CD4-positive, alpha-beta memory T cell (primary cell): ENCODE data around the gene DND1. TPM values are rescaled to one million over a fixed set of nuclear protein-coding genes. Genes with fewer than 3 reads are reported as not detected.
"Not testable (repeated sequence)": the region's sequence is repeated elsewhere in the genome, so short reads cannot be mapped to it uniquely, and the experiment has no call there.

ENCODE experiments used
- CTCF ChIA-PET: fragments of 350-600 bp; sonication (Branson Sonifier 250); formaldehyde crosslinking; loops from one replicate; lab custom pipeline; 2021; ENCODE audit warnings: inconsistent platforms; ENCODE audit not compliant: partially characterized antibody; lab: Charles Lee
- POLR2A ChIA-PET: fragments of 350-600 bp; sonication (Branson Sonifier 250); formaldehyde crosslinking; loops from one replicate; lab custom pipeline; 2021; ENCODE audit not compliant: partially characterized antibody; lab: Charles Lee
- DNase-seq, 5 donors: peaks; one replicate each; pipeline versions ENCODE4 v3.0.0 to v3.0.0-alpha.2; 2020 to 2022; ENCODE audit warnings: mixed read lengths in 1 of 5
- H3K27ac ChIP-seq: one replicate; pipeline ENCODE4 v1.7.0; 2013; ENCODE audit warnings: low read depth, low read length
- H3K27me3 ChIP-seq: 2 replicates; pipeline ENCODE4 v1.7.0; 2013; ENCODE audit warnings: mild to moderate bottlenecking, low read length, moderate library complexity; ENCODE audit not compliant: insufficient read depth
- H3K36me3 ChIP-seq: 2 replicates; pipeline ENCODE4 v1.7.0; 2013; ENCODE audit warnings: mild to moderate bottlenecking, low read length, moderate library complexity; ENCODE audit not compliant: insufficient read depth
- H3K4me1 ChIP-seq: 2 replicates; pipeline ENCODE4 v1.7.0; 2013; ENCODE audit warnings: mild to moderate bottlenecking, low read length, moderate library complexity; ENCODE audit not compliant: insufficient read depth
- H3K4me3 ChIP-seq, 2 donors: one replicate each; pipeline ENCODE4 v1.7.0; 2013; ENCODE audit warnings: low read length in 2 of 2, mild to moderate bottlenecking in 1 of 2
- H3K9me3 ChIP-seq, 2 donors: one replicate each; pipeline ENCODE4 v1.7.0; 2013; ENCODE audit warnings: low read length in 2 of 2, control low read depth in 1 of 2; ENCODE audit not compliant: control insufficient read depth in 1 of 2
- H3K27ac Mint-ChIP-seq, 7 donors: one replicate each; pipeline ENCODE4 v1.8.0; 2020 to 2021; ENCODE audit warnings: mixed read lengths in 7 of 7, mild to moderate bottlenecking in 6 of 7, inconsistent platforms in 3 of 7, moderate library complexity in 3 of 7
- H3K27me3 Mint-ChIP-seq, 2 donors: one replicate each; pipeline ENCODE4 v1.8.0; 2020 to 2021; ENCODE audit warnings: mixed read lengths in 2 of 2
- H3K36me3 Mint-ChIP-seq, 2 donors: one replicate each; pipeline ENCODE4 v1.8.0; 2020 to 2021; ENCODE audit warnings: mixed read lengths in 2 of 2, inconsistent platforms in 1 of 2, mild to moderate bottlenecking in 1 of 2
- H3K4me1 Mint-ChIP-seq, 4 donors: one replicate each; pipeline ENCODE4 v1.8.0; 2020 to 2021; ENCODE audit warnings: mixed read lengths in 4 of 4, mild to moderate bottlenecking in 1 of 4
- H3K4me3 Mint-ChIP-seq, 8 donors: one replicate each; pipeline ENCODE4 v1.8.0; 2020 to 2021; ENCODE audit warnings: mixed read lengths in 8 of 8, mild to moderate bottlenecking in 7 of 8, moderate library complexity in 6 of 8, inconsistent platforms in 3 of 8
- H3K9me3 Mint-ChIP-seq, 8 donors: one replicate each; pipeline ENCODE4 v1.8.0; 2020 to 2021; ENCODE audit warnings: mixed read lengths in 8 of 8, mild to moderate bottlenecking in 5 of 8, inconsistent platforms in 3 of 8, moderate library complexity in 1 of 8
- intact Hi-C: fragments of 100-400 bp; cut with micrococcal nuclease; formaldehyde crosslinking; loops from one replicate; pipeline ENCODE4 v1.15.1; 2023
- polyA plus RNA-seq, 2 donors: library from polyadenylated mRNA; unstranded; fragments of 300-500 nt; fragmentation: Illumina TruSeq; gene quantifications; one replicate each; pipeline ENCODE4 v1.2.3, GENCODE V29; 2021
- total RNA-seq, 2 experiments: library from RNA; stranded (reverse); gene quantifications; one replicate each; pipeline ENCODE4 v1.2.3, GENCODE V29; 2021

The DND1 gene
- total RNA-seq = 1 to 10 TPM; 4.0 to 5.0 TPM
- polyA plus RNA-seq = not detected

DNA sequence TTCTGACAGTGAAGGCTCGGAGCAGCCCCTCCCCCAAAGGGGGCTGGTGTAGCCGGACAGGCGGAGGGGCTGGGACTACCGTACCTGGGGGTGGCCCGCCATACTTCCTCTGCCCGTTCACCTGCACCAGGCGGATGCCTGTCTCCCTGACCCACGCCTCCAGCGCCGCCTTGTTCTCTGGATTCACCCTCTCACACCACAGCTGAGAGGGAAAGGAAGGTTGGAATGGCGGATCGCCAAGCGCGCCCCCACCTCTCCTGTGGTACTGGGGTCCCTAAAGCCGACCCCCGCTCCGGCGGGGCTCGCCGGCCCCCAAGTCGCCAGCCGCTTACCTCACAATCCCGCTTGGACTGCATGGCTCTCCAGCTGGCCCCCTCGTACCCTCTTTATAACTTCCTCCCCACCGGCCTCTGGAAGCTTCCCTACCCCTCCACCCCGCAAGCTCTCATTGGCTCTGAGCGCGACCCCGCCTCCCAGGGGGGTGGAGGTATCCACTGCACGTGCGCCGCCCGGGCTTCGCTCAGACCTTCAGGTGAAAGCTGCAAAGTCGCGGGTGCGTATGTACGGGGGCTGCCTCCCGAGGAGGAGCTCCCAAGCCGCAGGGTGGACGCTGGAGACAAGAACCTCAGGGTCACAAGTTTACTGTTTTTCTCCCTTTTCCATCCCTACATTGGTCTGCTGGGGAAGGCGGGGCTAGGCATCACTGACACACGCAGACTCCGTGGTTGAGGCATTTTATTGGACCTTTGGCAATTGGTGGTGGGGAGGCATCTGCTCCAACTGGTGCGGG, at the start of gene DND1:
DND1 (minus strand) TSS at position 390 of the 790 bp plus-strand sequence; CDS start at position 356, 34 bp downstream.
- Histone ChIP-seq H3K27me3 (no peaks in the 10 kb centered on the region), H3K27ac (no peak within 1 kb of the TSS), H3K4me1 (no peaks in the 10 kb centered on the region), H3K36me3 (peaks cover 51% of the 10 kb centered on the region), H3K9me3 (no peaks in the 10 kb centered on the region), H3K4me3 (no peak within 1 kb of the TSS)
- H3K36me3 Mint-ChIP-seq = peaks cover 57 to 75% of the 10 kb centered on the region in 2 donors
- intact Hi-C loops = no loop called here
- H3K9me3 Mint-ChIP-seq = no peaks in the 10 kb centered on the region
- no peaks in the 10 kb centered on the region for H3K27me3 Mint-ChIP-seq
- no peak within 1 kb of the TSS for H3K27ac Mint-ChIP-seq
- no peak for DNase-seq
- POLR2A ChIA-PET = interaction anchor here (0.9 to 1.8 kb wide), 6 partner anchors 9 to 29 kb away, joined by 3 to 11 read pairs (median 5); partner anchors contain the start of genes HARS1, HARS2, WDR55 and ZMAT2
- H3K4me1 Mint-ChIP-seq = peaks cover 0 to 12% (median 3%) of the 10 kb centered on the region in 4 donors
- CTCF ChIA-PET = interaction anchor here (1.5 kb wide), 1 partner anchor 49 kb away, joined by 3 read pairs; no protein-coding TSS in a partner anchor
- no peak within 1 kb of the TSS for H3K4me3 Mint-ChIP-seq

DNA sequence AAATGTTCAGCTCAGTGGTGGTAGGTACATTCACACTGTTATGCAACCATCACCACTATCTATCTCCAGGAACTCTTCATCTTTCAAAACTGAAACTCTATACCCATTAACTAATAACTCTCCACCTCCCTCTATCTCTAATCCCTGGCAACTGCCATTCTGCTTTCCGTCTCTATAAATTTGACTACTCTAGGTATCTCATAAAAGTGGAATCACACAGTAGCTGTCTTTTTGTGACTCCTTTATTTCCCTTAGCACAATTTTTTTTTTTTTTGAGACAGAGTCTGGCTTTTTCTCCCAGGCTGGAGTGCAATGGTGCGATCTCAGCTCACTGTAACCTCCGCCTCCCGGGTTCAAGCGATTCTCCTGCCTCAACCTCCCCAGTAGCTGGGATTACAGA, 48.0 kb upstream of the DND1 start:
- CTCF ChIA-PET = interaction anchor here (0.9 to 9.6 kb wide), 8 partner anchors 11 to 362 kb away, joined by 3 to 89 read pairs (median 10); partner anchors contain the start of genes ANKHD1, EIF4EBP3 and SLC4A9
- not testable (repeated sequence) for H3K27me3 ChIP-seq, H3K27ac ChIP-seq, H3K27me3 Mint-ChIP-seq, H3K36me3 Mint-ChIP-seq, H3K36me3 ChIP-seq, H3K9me3 Mint-ChIP-seq, H3K4me1 ChIP-seq, H3K27ac Mint-ChIP-seq, DNase-seq, H3K4me3 ChIP-seq, H3K4me1 Mint-ChIP-seq, H3K9me3 ChIP-seq, H3K4me3 Mint-ChIP-seq
- POLR2A ChIA-PET = interaction anchor here (1.5 kb wide), 1 partner anchor 174 kb away, joined by 4 read pairs; the partner anchor contains the start of gene EIF4EBP3
- intact Hi-C loops = loop anchor here (2.0 kb wide), 1 partner anchor 477 kb away; no protein-coding TSS in a partner anchor

DNA sequence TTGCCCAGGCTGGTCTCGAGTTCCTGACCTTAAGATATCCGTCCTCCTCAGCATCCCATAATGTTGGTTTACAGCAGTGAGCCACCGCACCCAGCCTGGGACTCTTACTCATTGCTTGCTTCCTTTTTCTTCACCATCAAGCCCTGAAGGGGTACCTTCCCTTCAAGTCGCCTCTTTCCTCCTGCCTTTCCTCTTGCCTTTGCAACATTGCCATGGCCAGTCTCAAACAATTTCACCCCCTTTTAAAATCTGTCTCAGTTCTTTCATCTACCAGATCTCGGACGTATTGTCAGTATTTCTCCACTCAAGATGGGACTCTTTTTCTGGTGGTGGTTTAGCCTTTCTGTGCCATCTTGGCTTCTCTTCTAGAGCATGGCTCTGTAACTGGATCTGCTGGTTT, 47.4 kb upstream of the DND1 start:
- H3K4me1 Mint-ChIP-seq, DNase-seq, H3K4me1 ChIP-seq, H3K27ac Mint-ChIP-seq, H3K27me3 ChIP-seq, H3K4me3 ChIP-seq, H3K36me3 Mint-ChIP-seq, H3K9me3 ChIP-seq, H3K27me3 Mint-ChIP-seq, H3K36me3 ChIP-seq, H3K9me3 Mint-ChIP-seq, H3K27ac ChIP-seq, H3K4me3 Mint-ChIP-seq: not testable (repeated sequence)
- intact Hi-C loops = loop anchor here (1.0 to 2.0 kb wide), 3 partner anchors 347 to 476 kb away; no protein-coding TSS in a partner anchor
- CTCF ChIA-PET = interaction anchor here (0.7 to 9.6 kb wide), 15 partner anchors 10 to 882 kb away, joined by 3 to 89 read pairs (median 5); partner anchors contain the start of genes IK, NDUFA2, SLC4A9 and SRA1
- POLR2A ChIA-PET = interaction anchor here (0.6 to 1.5 kb wide), 2 partner anchors 30 to 318 kb away, joined by 3 read pairs; partner anchors contain the start of genes HARS1 and HARS2

DNA sequence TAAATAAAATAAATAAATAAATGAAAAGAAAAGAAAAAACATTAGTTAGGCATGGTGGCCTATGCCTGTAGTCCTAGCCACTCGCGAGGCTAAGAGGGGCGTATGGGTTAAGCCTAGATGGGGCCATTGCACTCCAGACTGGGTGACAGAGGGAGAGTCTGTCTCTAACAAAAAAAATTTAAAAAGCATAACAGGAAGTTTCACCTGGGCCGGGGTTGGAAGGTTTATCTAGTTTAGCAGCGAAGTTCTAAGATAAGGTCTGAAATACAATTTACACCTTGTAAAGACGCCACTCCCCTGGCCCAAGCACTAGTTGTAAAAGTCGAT, 44.9 kb upstream of the DND1 start:
- H3K9me3 ChIP-seq = no peaks in the 10 kb centered on the region
- H3K4me1 Mint-ChIP-seq = peaks cover under 1 to 2% (median 1%) of the 10 kb centered on the region in 4 donors
- no peak for DNase-seq
- peak overlapping the region in 2 of 8 donors; percentile 5 to 63 for H3K4me3 Mint-ChIP-seq
- no peaks in the 10 kb centered on the region for H3K36me3 Mint-ChIP-seq
- no peak overlapping the region for H3K4me3 ChIP-seq
- H3K36me3 ChIP-seq = no peaks in the 10 kb centered on the region
- no peaks in the 10 kb centered on the region for H3K9me3 Mint-ChIP-seq
- H3K27ac ChIP-seq = no peak overlapping the region
- ChIA-PET POLR2A (interaction anchor here (1.7 kb wide), 1 partner anchor 171 kb away, joined by 3 read pairs; the partner anchor contains the start of gene EIF4EBP3), CTCF (interaction anchor here (0.6 to 9.6 kb wide), 10 partner anchors 8 to 368 kb away, joined by 3 to 89 read pairs (median 4); partner anchors contain the start of genes TMCO6 and WDR55)
- no peaks in the 10 kb centered on the region for H3K4me1 ChIP-seq
- H3K27me3 ChIP-seq = no peaks in the 10 kb centered on the region
- peak overlapping the region in 1 of 7 donors; percentile 46 for H3K27ac Mint-ChIP-seq
- no peaks in the 10 kb centered on the region for H3K27me3 Mint-ChIP-seq
- intact Hi-C loops = no loop called here

DNA sequence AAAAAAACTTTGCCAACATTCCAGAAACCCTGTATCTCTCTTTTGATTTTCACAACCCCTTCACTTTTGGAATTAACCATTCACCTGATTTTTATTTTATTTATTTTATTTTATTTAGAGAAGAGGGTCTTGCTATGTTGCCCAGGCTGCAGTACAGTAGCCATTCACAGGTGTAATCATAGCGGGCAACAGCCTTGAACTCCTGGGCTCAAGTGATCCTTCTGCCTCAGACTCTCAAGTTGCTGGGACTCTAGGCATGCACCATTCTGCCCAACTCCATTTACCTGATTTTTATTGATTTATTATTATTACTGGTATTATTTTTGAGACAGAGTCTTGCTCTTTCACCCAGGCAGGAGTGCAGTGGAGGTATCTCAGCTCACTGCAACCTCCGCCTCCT, 42.9 kb upstream of the DND1 start:
- POLR2A ChIA-PET, intact Hi-C loops: not testable (repeated sequence)

DNA sequence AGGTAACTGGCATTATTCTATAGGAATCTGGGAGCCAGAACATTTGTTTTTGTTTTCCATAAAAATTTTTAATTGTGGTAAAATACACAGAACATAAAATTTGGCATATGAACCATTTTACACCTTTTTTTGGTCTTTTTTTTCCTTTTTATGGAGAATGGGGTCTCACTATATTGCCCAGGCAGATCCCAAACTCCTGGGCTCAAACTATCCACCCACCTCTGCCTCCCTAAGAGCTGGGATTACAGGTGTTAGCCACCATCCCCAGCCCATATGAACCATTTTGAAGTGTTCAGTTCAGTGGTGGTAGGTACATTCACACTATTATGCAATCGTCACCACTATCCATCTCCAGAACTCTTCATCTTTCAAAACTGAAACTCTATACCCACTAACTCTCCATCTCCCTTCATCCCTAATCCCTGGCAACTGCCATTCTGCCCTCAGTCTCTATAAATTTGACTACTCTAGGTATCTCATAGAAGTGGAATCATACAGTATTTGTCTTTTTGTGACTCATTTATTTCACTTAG, 40.3 kb upstream of the DND1 start:
- Mint-ChIP-seq H3K4me1 (peaks cover 14 to 32% (median 22%) of the 10 kb centered on the region in 4 donors), H3K36me3 (peaks cover 0 to 14% of the 10 kb centered on the region in 2 donors), H3K27me3 (peaks cover 0 to 8% of the 10 kb centered on the region in 2 donors), H3K9me3 (peaks cover 0 to 9% (median 3%) of the 10 kb centered on the region in 8 donors), H3K4me3 (no peak overlapping the region), H3K27ac (peak overlapping the region in 1 of 7 donors; percentile 45)
- ChIA-PET CTCF (no interaction called here), POLR2A (interaction anchor here (5.2 kb wide), 1 partner anchor 12 kb away, joined by 63 read pairs; the partner anchor contains the start of gene ZMAT2)
- Histone ChIP-seq H3K36me3 (no peaks in the 10 kb centered on the region), H3K27me3 (no peaks in the 10 kb centered on the region), H3K4me1 (peaks cover 19% of the 10 kb centered on the region), H3K4me3 (no peak overlapping the region), H3K27ac (no peak overlapping the region), H3K9me3 (no peaks in the 10 kb centered on the region)
- intact Hi-C loops = no loop called here
- DNase-seq = no peak

More for the DNA sequence above, 42.9 kb upstream of the DND1 start:
- H3K9me3 ChIP-seq, H3K4me1 ChIP-seq, H3K4me3 Mint-ChIP-seq, H3K9me3 Mint-ChIP-seq, H3K27me3 Mint-ChIP-seq, H3K36me3 ChIP-seq, H3K27ac Mint-ChIP-seq, H3K27ac ChIP-seq, DNase-seq, CTCF ChIA-PET, H3K36me3 Mint-ChIP-seq, H3K4me3 ChIP-seq, H3K27me3 ChIP-seq: not testable (repeated sequence)
- peaks cover 6 to 14% (median 11%) of the 10 kb centered on the region in 4 donors for H3K4me1 Mint-ChIP-seq
